ENCODE data around the gene KCNH2. TPM values are rescaled to one million over a fixed set of nuclear protein-coding genes. Genes with fewer than 3 reads are reported as not detected.

The KCNH2 gene
- total RNA-seq, 1 donor from 2014 or later, result 2.4 TPM

GRCh38 chr7:151007469-151007898 is 29.4 kb upstream of the KCNH2 start:
- peak in 1 of 2 donors; percentile 8 for ATAC-seq
- H3K9me3 ChIP-seq, result no peaks in the 10 kb centered on the region
- H3K27me3 ChIP-seq (ENCODE audit: low read depth), result peaks cover 4% of the 10 kb centered on the region
- peaks cover 61% of the 10 kb centered on the region for H3K4me1 ChIP-seq
- no peak overlapping the region for H3K4me3 ChIP-seq
- H3K36me3 ChIP-seq, result no peaks in the 10 kb centered on the region
- TF ChIP-seq CTCF (IDR thresholded peaks at IDR 0.05), result no peak
- peak overlapping the region; percentile 62 for H3K27ac ChIP-seq
- DNase-seq, result no peak
- intact Hi-C loops (cut with DNase I), result no loop called here

GRCh38 chr7:151006590-151007300 is 28.6 kb upstream of the KCNH2 start:
- intact Hi-C loops (cut with DNase I), result no loop called here
- peaks cover 53% of the 10 kb centered on the region for H3K4me1 ChIP-seq
- DNase-seq (no peak), ATAC-seq (no peak)
- H3K9me3 ChIP-seq, result no peaks in the 10 kb centered on the region
- TF ChIP-seq CTCF (IDR thresholded peaks at IDR 0.05), result no peak
- peak overlapping the region; percentile 31 for H3K27ac ChIP-seq
- no peaks in the 10 kb centered on the region for H3K36me3 ChIP-seq
- H3K27me3 ChIP-seq (ENCODE audit: low read depth), result no peaks in the 10 kb centered on the region
- no peak overlapping the region for H3K4me3 ChIP-seq

GRCh38 chr7:151005566-151005965 is 27.4 kb upstream of the KCNH2 start:
- DNase-seq (no peak), ATAC-seq (no peak)
- no peaks in the 10 kb centered on the region for H3K36me3 ChIP-seq
- H3K4me1 ChIP-seq, result peaks cover 44% of the 10 kb centered on the region
- intact Hi-C loops (cut with DNase I), result no loop called here
- H3K27me3 ChIP-seq (ENCODE audit: low read depth), result no peaks in the 10 kb centered on the region
- no peak overlapping the region for H3K4me3 ChIP-seq
- no peak overlapping the region for H3K27ac ChIP-seq
- no peak for TF ChIP-seq CTCF (IDR thresholded peaks at IDR 0.05)
- no peaks in the 10 kb centered on the region for H3K9me3 ChIP-seq

- Histone ChIP-seq H3K4me3 (no peak overlapping the region), H3K36me3 (no peaks in the 10 kb centered on the region), H3K4me1 (peaks cover 25% of the 10 kb centered on the region), H3K27ac (peak overlapping the region; percentile 11), H3K9me3 (no peaks in the 10 kb centered on the region), H3K27me3 (ENCODE audit: low read depth) (no peaks in the 10 kb centered on the region)
- ATAC-seq (peak; percentile 70 to 86), DNase-seq (peak; percentile 70)
- no peak for TF ChIP-seq CTCF (IDR thresholded peaks at IDR 0.05)
- intact Hi-C loops (cut with DNase I), result no loop called here
These were observed 25.5 kb upstream of the KCNH2 start for GRCh38 chr7:151003572-151003971.

- peaks cover 13% of the 10 kb centered on the region for H3K4me1 ChIP-seq
- no peak overlapping the region for H3K27ac ChIP-seq
- intact Hi-C loops (cut with DNase I), result no loop called here
- no peak overlapping the region for H3K4me3 ChIP-seq
- no peak for TF ChIP-seq CTCF (IDR thresholded peaks at IDR 0.05)
- DNase-seq, result no peak
- peaks cover 4% of the 10 kb centered on the region for H3K36me3 ChIP-seq
- no peaks in the 10 kb centered on the region for H3K27me3 ChIP-seq (ENCODE audit: low read depth)
- no peaks in the 10 kb centered on the region for H3K9me3 ChIP-seq
- ATAC-seq, result no peak
These were observed 23.4 kb upstream of the KCNH2 start for GRCh38 chr7:151001546-151001945.
